Activated naive CD4-positive, alpha-beta T cell (primary cell): ENCODE results near the gene PRDM5.

Experiments
- DNase-seq, 4 experiments: peaks; one replicate each; lab custom pipeline; 2025; lab: John Stamatoyannopoulos, UW

Gene PRDM5

GRCh38 chr4:120903419-120903818, 19.1 kb downstream of the PRDM5 start:
- DNase-seq = no peak

- DNase-seq = no peak
These were observed 19.6 kb downstream of the PRDM5 start for GRCh38 chr4:120902925-120903324.

- DNase-seq = no peak
These were observed 20.8 kb downstream of the PRDM5 start for GRCh38 chr4:120901731-120902130.

GRCh38 chr4:120897981-120898719, 24.4 kb downstream of the PRDM5 start:
- DNase-seq = no peak

GRCh38 chr4:120895554-120895953, 27.0 kb downstream of the PRDM5 start:
- no peak for DNase-seq

GRCh38 chr4:120893314-120893713, 29.2 kb downstream of the PRDM5 start:
- no peak for DNase-seq

- DNase-seq = no peak
These were observed 36.3 kb downstream of the PRDM5 start for GRCh38 chr4:120886191-120886590.

- no peak for DNase-seq
These were observed 40.7 kb downstream of the PRDM5 start for GRCh38 chr4:120881846-120882245.

GRCh38 chr4:120881351-120881750, 41.2 kb downstream of the PRDM5 start:
- DNase-seq = no peak

GRCh38 chr4:120877021-120877420, 45.5 kb downstream of the PRDM5 start:
- no peak for DNase-seq

GRCh38 chr4:120874792-120875774, 47.4 kb downstream of the PRDM5 start:
- DNase-seq = no peak

GRCh38 chr4:120873554-120873953, 49.0 kb downstream of the PRDM5 start:
- DNase-seq = no peak

GRCh38 chr4:120871173-120871572, 51.4 kb downstream of the PRDM5 start:
- DNase-seq = no peak

GRCh38 chr4:120870279-120870673, 52.2 kb downstream of the PRDM5 start:
- DNase-seq = no peak

GRCh38 chr4:120869613-120870278, 52.8 kb downstream of the PRDM5 start:
- DNase-seq = no peak

GRCh38 chr4:120867506-120867905, 55.0 kb downstream of the PRDM5 start:
- DNase-seq = no peak

- DNase-seq = no peak
These were observed 56.5 kb downstream of the PRDM5 start for GRCh38 chr4:120865985-120866384.

GRCh38 chr4:120864969-120865368, 57.6 kb downstream of the PRDM5 start:
- DNase-seq = no peak

- DNase-seq = no peak
These were observed 60.1 kb downstream of the PRDM5 start for GRCh38 chr4:120862432-120862831.

- DNase-seq = no peak
These were observed 60.7 kb downstream of the PRDM5 start for GRCh38 chr4:120861852-120862251.

GRCh38 chr4:120858776-120859175, 63.8 kb downstream of the PRDM5 start:
- DNase-seq = no peak

GRCh38 chr4:120857312-120857711, 65.2 kb downstream of the PRDM5 start:
- DNase-seq = no peak

- no peak for DNase-seq
These were observed 66.2 kb downstream of the PRDM5 start for GRCh38 chr4:120856294-120856693.
